TTC549 (cell line): ENCODE data around the gene LORICRIN.

Experiments used
- FAIRE-seq: peaks from 2 replicates; lab custom pipeline; 2012; peaks lifted over from hg19 to GRCh38; lab: Jason Lieb, UNC

The LORICRIN gene

DNA sequence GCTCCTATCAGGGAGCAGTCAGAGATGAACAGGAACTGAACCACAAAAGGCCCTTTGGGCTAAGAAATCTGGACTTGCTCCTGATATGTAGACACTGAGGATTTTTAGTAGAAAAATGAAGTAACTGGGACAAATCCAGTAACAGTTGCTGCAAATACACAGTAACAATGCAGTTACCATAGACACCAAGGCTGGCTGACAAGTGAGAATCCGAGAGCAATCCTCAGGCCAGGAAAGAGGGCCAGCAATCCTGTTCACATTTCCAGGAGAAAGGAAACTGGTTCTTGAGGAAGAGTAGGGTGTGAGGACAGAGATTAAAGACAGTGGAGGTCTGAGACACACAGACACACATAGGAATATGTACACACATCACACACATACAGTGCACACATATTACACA is 9.3 kb upstream of the LORICRIN start:
- no peak for FAIRE-seq

DNA sequence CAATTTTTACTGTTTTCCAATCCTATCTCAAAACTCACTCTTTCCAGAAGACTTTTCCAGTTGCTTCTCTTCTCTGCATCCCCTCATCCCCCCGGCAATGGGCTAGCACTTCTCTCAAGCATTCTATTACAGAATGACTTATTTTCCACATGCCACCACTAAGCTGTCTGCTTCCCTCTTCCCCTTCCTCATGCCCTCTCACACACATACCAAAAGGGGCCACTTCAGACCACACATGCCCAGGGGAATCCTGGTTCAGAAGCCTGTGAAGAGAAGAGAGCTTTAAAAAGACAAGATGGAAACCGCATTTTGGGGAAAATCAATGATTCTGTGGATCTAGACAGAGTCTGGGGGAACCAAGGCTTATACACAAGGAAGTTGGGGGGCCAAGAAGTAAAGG is 8.4 kb upstream of the LORICRIN start:
- no peak for FAIRE-seq

- no peak for FAIRE-seq
Observed at GRCh38 chr1:153251562-153251961, 7.9 kb upstream of the LORICRIN start.

DNA sequence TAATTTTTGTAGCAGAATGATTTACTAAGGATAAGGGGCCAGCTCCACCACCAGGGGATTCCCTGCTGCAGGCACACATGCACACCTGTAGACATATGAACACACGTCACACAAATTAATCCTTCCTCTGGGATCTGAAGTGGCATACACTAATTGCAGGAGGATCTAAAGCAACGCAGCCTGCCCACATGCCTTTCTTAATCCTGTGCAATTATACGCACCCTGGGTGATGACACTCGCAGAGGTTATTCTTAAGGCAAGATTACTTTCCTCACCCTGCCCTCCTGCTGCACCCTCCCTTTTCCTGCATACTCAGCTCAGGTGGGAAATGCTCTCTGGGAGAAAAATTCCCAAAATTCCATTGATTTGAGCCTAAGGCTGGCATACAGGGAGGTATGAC is 7.5 kb upstream of the LORICRIN start:
- no peak for FAIRE-seq

DNA sequence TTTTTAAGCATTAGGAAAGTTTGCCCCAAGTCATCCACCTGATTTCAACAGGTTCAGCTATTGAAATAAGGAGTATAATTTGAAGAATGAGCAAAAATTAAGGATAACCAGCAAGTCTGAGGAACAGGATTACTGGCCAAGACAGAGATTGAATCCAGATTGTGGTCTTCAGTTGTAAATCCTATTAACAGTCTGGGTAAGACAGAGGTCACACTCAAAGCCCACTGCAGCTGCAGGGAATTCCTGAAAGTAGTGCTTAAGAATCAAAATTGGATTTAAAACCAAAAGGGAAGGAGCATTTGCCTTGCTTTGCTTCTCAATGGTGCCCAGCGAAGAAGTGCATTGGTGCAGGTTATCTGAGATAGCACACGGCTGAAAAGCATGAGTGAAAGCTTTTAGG is 6.4 kb upstream of the LORICRIN start:
- FAIRE-seq = no peak

GRCh38 chr1:153253693-153254092 is 5.8 kb upstream of the LORICRIN start:
- FAIRE-seq = no peak

GRCh38 chr1:153260585-153261280 is 1.2 kb downstream of the LORICRIN start:
- no peak for FAIRE-seq

DNA sequence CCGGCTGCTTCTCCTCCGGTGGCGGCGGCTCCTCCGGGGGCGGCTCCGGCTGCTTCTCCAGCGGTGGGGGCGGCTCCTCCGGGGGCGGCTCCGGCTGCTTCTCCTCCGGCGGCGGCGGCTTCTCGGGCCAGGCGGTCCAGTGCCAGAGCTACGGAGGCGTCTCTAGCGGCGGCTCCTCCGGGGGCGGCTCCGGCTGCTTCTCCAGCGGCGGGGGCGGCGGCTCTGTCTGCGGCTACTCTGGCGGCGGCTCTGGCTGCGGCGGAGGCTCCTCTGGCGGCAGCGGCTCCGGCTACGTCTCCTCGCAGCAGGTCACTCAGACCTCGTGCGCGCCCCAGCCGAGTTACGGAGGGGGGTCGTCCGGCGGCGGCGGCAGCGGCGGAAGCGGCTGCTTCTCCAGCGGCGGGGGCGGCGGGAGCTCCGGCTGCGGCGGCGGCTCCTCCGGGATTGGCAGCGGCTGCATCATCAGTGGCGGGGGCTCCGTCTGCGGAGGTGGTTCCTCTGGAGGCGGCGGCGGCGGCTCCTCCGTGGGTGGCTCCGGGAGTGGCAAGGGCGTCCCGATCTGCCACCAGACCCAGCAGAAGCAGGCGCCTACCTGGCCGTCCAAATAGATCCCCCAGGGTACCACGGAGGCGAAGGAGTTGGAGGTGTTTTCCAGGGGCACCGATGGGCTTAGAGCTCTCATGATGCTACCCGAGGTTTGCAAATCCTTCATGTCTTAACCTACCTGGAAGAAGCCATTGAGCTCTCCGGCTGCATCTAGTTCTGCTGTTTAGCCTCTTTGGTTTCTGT is 2.0 kb downstream of the LORICRIN start:
- FAIRE-seq = no peak

- no peak for FAIRE-seq
Observed at GRCh38 chr1:153262070-153262366, 2.5 kb downstream of the LORICRIN start.

GRCh38 chr1:153262462-153263157 is 3.1 kb downstream of the LORICRIN start:
- no peak for FAIRE-seq

- FAIRE-seq = no peak
Observed at GRCh38 chr1:153265457-153265856, 6.0 kb downstream of the LORICRIN start.

GRCh38 chr1:153271711-153272110 is 12.2 kb downstream of the LORICRIN start:
- FAIRE-seq = no peak

GRCh38 chr1:153272186-153272585 is 12.7 kb downstream of the LORICRIN start:
- FAIRE-seq = no peak

- FAIRE-seq = no peak
Observed at GRCh38 chr1:153277852-153278251, 18.4 kb downstream of the LORICRIN start.

DNA sequence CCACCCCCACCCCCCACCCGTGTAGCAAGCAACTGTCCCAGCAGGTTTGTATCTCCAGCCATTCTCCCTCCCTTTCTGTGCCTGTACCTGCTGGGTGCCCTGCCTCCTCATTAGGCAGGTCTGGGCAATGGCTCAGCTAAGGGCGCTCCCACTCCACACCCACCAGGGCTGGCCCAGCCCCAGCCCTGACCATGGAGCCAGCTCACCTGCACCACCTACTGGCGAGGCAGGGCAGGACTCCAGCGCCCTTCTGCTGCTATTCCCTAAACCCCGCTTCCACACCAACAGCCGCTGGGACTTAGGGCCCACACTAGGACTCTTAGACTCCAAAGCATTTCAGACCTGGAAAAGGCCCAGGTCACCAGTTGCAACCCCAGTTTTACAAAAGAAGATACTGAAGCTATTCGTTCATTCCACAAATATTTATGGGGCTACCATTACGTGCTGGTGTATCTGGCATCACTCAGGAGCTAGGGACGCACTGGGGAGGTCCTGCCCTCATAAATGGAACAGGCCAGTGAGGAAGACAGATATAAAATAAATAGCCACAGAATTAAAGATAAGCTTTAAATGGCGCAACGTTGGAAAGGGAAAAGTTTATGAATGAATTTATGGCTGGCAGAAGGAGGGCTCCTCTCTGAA is 29.3 kb downstream of the LORICRIN start:
- FAIRE-seq = no peak

DNA sequence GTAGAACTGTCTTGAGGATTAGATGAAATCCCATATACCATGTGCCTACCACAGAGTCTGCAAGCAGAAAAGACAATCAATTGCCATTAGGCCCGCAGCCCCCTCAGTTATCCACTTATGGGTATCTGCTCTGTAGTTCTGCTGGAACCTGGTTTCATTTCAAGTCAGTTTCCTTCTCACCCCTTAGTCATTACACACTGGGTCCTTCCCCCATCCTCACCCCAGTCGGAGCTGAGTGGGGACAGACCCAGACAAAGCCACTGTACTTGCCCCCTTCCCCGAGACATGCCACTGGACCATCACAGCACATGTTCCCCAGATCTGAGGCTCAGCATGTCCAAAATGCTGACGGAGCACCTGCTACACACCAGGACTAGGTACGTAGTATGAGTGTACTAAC is 32.0 kb downstream of the LORICRIN start:
- no peak for FAIRE-seq

DNA sequence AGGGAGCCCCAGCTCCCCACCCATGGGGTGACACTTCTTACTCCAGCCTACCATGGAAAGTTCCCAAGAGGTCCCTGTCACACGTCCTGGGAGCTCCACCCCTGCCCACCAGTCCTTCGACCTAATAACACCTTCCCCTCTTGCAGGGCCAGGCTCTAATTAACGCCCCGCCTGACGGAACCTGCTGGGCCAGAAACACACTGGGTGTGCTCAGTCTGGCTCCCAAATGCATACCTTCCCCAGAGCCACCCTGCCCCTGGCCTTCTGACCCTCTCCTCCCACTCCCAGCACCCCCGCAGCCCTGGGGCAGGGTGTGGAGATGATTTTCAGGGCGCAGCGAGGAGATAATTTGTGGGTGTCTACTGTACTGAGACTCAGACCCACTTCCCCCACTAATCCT is 32.7 kb downstream of the LORICRIN start:
- no peak for FAIRE-seq

DNA sequence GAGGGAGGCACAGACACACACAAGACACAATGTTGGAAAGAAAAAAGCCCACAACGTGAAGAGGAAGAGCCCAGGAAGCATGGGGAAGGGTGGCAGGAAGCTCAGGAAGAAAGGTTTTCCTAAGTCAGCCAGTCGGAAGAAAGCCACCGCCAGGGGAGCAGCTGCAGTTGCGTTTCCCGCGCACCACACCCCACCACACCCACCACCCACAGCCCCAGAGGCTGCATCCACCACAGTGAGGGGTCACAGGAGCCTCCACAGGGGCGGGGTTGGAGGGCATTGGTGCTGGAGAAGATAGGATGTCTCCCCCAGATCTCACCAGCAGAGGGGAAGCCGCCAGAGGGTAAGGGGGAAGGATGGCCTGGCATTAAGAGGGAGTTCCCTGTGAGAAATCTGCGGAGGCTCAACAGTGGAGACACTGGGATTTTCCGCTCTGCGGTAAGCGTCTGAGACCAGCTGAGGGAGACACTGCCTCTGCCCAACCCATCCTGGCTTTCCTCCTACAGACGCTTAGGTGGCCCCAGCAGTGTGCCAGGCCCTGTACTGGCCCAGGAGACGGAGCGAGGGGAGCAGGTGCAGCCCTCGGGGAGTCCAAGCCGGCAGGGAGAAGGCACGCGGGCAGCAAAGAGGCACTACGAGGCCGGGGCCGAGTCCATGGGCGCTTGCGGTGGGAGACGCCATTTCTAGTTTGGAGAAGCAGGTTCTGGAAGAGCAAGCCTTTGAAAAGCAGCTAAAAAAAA is 33.4 kb downstream of the LORICRIN start:
- no peak for FAIRE-seq

- no peak for FAIRE-seq
Observed at GRCh38 chr1:153293480-153293775, 33.9 kb downstream of the LORICRIN start.

DNA sequence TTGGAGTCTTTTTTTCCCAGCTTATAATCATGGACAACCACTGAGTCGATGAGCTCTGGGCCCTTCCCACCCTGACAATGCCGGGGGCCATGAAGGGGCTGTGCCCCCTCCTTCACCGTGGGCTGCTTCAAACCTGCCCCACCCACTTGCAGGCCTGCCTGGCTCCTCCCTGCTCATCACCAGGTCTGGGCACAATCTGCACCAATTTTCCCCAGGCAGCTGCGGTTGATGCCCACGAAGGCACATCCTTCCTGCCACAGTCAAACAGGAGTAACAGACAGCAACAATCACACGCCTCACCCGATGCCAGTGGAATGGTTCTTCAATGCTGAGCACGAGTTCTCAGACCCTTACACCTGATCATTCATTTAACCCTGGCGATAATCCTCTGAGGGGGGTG is 34.4 kb downstream of the LORICRIN start:
- FAIRE-seq = no peak

DNA sequence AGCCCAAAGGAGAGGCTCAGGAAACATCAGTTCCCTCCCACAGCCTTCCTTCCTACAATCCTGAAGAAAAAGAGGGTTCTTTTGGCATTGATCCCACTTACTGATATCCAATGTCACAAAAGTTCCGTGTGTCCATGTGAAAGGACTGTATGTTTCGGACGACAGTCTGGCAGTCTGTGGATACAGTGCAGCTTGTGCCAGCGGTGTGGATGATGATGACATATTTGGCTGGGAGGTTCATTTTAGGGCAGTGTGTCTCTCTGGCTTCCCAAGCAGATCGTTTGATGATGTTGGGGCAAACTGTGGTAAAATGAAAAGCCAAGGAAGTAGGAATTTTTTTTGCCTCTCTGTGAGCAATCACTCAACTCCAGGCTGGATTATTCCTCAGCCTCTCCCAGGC is 42.8 kb downstream of the LORICRIN start:
- no peak for FAIRE-seq

DNA sequence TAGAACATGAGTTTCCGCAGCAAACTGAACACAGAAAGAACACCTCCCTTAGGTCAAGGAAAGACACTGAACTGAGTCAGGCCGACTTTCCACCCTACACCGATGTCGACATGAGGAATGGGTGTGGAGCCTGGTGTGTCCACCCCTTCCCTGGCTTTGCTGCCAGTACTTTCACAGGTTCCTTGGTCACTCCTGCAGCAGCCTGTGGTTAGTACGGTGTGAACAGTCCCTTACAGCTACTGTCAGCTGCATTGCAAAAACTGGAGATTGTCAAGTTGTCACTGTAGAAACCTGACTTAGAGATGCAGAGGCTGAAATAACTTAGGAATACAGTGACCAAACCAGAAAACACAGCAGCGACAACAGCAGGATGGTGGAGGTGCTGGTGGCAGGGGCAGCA is 46.2 kb downstream of the LORICRIN start:
- FAIRE-seq = no peak
